Mucosa of descending colon (tissue), 3 donors: ENCODE results near the gene PHF21B. TPM values are rescaled to one million over a fixed set of nuclear protein-coding genes. Genes with fewer than 3 reads are reported as not detected.

Source experiments
- ATAC-seq: fragments of 200-7000 bp; cut with Tn5 transposase; one replicate; pipeline ENCODE4 v1.9.1; 2020; ENCODE audit warnings: mild to moderate bottlenecking, moderate library complexity
- DNase-seq, 3 donors: peaks; one replicate each; pipeline ENCODE4 v3.0.0-alpha.2; 2020
- H3K36me3 ChIP-seq: fragments of 200-600 bp; one replicate; pipeline ENCODE4 v1.8.0; 2021; ENCODE audit warnings: low read depth, mild to moderate bottlenecking
- H3K4me1 ChIP-seq: fragments of 200-600 bp; one replicate; pipeline ENCODE4 v1.8.0; 2021; ENCODE audit warnings: low read depth, mild to moderate bottlenecking
- H3K4me3 ChIP-seq: fragments of 200-600 bp; one replicate; pipeline ENCODE4 v1.8.0; 2021; ENCODE audit warnings: mild to moderate bottlenecking
- H3K9me3 ChIP-seq: fragments of 200-600 bp; one replicate; pipeline ENCODE4 v1.8.0; 2021; ENCODE audit warnings: mild to moderate bottlenecking
- intact Hi-C, 2 donors: fragments of 100-400 bp; cut with DNase I in 1 of 2; cut with micrococcal nuclease in 1 of 2; formaldehyde crosslinking; loops; one replicate each; pipeline versions ENCODE4 v1.11.0 to v1.11.1; 2022; cut with DNase I, micrococcal nuclease
- total RNA-seq, 3 donors: library from RNA; stranded (reverse); fragmentation: NEBNext Ultra II Directional in 2 of 3; extraction: Animal tissue kit (Norgen Biotek cat#: 25700) in 2 of 3; gene quantifications; one replicate each; pipeline versions ENCODE4 v1.2.1 to v1.2.4, GENCODE V29; 2021 to 2023
- TF ChIP-seq, protein P1 (sequence below): fragments of 200-600 bp; IDR thresholded peaks from one replicate; pipeline ENCODE4 v1.8.0; 2022; ENCODE audit warnings: antibody characterized with exemption, mild to moderate bottlenecking
- donor health status: DM: no; HTN: no; CAD: no; lungs with moderate emphysema.
- donor health status: DM: no; HTN: no; CAD: no.
- donor health status: DM: no; HTN: yes; CAD: no.

Gene PHF21B
- total RNA-seq, 3 donors from 2014 or later: 0.41 TPM; not detected in 2

DNA sequence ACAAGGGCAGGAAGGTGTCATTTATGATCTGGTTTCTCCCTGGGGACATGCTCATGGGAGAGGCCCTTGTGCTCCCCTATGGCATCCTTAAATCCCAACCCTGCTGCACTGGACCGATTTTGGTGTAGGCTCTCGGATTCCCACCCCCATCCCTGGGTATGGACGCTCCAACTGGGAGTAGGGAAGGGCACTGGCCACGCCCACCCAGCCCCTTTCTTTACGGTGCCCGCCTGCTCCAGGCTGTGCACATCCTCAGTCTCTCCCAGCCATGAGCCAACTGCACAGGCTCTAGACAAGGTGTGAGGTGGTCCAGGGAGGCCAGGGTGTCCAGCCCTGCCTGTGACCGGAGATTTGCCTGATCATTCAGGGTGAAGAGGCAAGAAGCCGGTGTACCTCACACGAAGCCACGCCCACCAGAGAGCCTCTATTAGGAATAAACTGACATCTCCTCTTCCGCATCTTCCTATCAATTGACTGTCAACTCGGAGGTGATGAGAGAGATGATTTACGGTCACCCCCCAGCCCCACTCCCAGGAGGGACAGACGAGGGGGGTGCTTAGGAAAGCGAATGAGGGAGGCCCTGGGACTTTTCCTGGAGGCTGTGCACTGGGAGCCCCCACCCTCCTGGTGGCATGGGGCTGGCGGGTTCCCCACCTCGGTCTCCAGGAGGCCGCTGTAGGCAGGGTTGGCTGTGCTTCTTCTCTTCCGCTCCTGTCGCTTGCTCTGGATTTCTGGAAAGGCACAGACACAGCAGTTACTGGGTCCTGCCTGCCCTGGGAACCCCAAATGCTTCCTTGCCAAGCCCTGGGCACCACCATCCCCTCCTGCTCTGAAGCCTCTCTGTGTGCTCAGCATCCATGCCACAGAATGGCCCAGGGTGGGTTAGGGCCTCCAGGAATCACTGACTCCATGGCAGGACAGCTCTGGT, 116.7 kb downstream of the PHF21B start:
- TF ChIP-seq, protein P1, sequence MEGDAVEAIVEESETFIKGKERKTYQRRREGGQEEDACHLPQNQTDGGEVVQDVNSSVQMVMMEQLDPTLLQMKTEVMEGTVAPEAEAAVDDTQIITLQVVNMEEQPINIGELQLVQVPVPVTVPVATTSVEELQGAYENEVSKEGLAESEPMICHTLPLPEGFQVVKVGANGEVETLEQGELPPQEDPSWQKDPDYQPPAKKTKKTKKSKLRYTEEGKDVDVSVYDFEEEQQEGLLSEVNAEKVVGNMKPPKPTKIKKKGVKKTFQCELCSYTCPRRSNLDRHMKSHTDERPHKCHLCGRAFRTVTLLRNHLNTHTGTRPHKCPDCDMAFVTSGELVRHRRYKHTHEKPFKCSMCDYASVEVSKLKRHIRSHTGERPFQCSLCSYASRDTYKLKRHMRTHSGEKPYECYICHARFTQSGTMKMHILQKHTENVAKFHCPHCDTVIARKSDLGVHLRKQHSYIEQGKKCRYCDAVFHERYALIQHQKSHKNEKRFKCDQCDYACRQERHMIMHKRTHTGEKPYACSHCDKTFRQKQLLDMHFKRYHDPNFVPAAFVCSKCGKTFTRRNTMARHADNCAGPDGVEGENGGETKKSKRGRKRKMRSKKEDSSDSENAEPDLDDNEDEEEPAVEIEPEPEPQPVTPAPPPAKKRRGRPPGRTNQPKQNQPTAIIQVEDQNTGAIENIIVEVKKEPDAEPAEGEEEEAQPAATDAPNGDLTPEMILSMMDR: no peak
- Histone ChIP-seq H3K4me1 (no peaks in the 10 kb centered on the region), H3K36me3 (no peaks in the 10 kb centered on the region), H3K4me3 (no peak overlapping the region), H3K9me3 (no peaks in the 10 kb centered on the region)
- DNase-seq (no peak), ATAC-seq (no peak)
- intact Hi-C loops: no loop called here

GRCh38 chr22:44892243-44892642, 117.6 kb downstream of the PHF21B start:
- TF ChIP-seq, protein P1: no peak
- intact Hi-C loops: no loop called here
- no peaks in the 10 kb centered on the region for H3K4me1 ChIP-seq
- no peak overlapping the region for H3K4me3 ChIP-seq
- DNase-seq: no peak
- H3K36me3 ChIP-seq: no peaks in the 10 kb centered on the region
- no peaks in the 10 kb centered on the region for H3K9me3 ChIP-seq
- ATAC-seq: no peak

DNA sequence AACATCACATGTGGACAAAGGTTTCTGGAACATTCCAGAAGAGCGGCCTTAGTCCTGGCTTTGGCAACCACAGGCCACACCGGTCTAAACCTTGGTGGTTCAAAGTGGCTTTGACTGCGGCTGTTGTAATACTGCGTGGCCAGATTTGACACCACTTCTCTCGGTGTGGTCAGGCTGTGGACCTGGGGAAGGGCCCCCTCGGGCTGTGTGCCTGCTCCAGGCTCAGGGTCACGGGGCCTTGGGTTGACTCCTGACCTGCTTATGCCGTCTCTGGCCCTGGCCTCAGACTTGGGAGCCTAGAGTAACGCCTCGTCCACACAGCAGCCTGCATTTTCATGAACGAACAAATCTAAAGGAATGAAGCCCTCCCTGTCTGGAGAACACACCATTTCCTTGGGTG, 118.0 kb downstream of the PHF21B start:
- no peak for ATAC-seq
- Histone ChIP-seq H3K36me3 (no peaks in the 10 kb centered on the region), H3K4me1 (no peaks in the 10 kb centered on the region), H3K9me3 (no peaks in the 10 kb centered on the region), H3K4me3 (no peak overlapping the region)
- TF ChIP-seq, protein P1: no peak
- DNase-seq: no peak
- intact Hi-C loops: no loop called here

- H3K4me1 ChIP-seq: no peaks in the 10 kb centered on the region
- H3K4me3 ChIP-seq: no peak overlapping the region
- TF ChIP-seq, protein P1: no peak
- DNase-seq (no peak), ATAC-seq (no peak)
- H3K9me3 ChIP-seq: no peaks in the 10 kb centered on the region
- no peaks in the 10 kb centered on the region for H3K36me3 ChIP-seq
- intact Hi-C loops: no loop called here
Observed at GRCh38 chr22:44891293-44891747, 118.5 kb downstream of the PHF21B start.

- ATAC-seq (no peak), DNase-seq (no peak)
- Histone ChIP-seq H3K36me3 (no peaks in the 10 kb centered on the region), H3K4me1 (no peaks in the 10 kb centered on the region), H3K9me3 (no peaks in the 10 kb centered on the region), H3K4me3 (no peak overlapping the region)
- TF ChIP-seq, protein P1: no peak
- intact Hi-C loops: no loop called here
Observed at GRCh38 chr22:44890416-44891292, 119.2 kb downstream of the PHF21B start.
